ENCODE results near the gene UGT1A6.

Gene UGT1A6

GRCh38 chr2:233768076-233768475 lies 75.4 kb downstream of the UGT1A6 start:
- DNase-seq (ENCODE audit: low read depth in 2 of 2): no peak

- DNase-seq (ENCODE audit: low read depth in 2 of 2): no peak
These were observed 76.6 kb downstream of the UGT1A6 start for GRCh38 chr2:233769260-233769659.

GRCh38 chr2:233772153-233772552 lies 79.5 kb downstream of the UGT1A6 start:
- DNase-seq (ENCODE audit: low read depth in 2 of 2): no peak

- no peak for DNase-seq (ENCODE audit: low read depth in 2 of 2)
These were observed 79.9 kb downstream of the UGT1A6 start for GRCh38 chr2:233772583-233772982.

- no peak for DNase-seq (ENCODE audit: low read depth in 2 of 2)
These were observed 81.2 kb downstream of the UGT1A6 start for GRCh38 chr2:233773854-233774253.

- DNase-seq (ENCODE audit: low read depth in 2 of 2): no peak
These were observed 82.7 kb downstream of the UGT1A6 start for GRCh38 chr2:233775414-233775813.

- DNase-seq (ENCODE audit: low read depth in 2 of 2): no peak
These were observed 85.3 kb downstream of the UGT1A6 start, which contains the start of gene MROH2A for GRCh38 chr2:233778030-233778429. Gene MROH2A (plus strand): TSS chr2:233778330. CDS start chr2:233779359, 1,029 bp downstream.

GRCh38 chr2:233779722-233780121 lies 87.0 kb downstream of the UGT1A6 start:
- no peak for DNase-seq (ENCODE audit: low read depth in 2 of 2)

- DNase-seq (ENCODE audit: low read depth in 2 of 2): no peak
These were observed 88.1 kb downstream of the UGT1A6 start for GRCh38 chr2:233780771-233781170.

- DNase-seq (ENCODE audit: low read depth in 2 of 2): no peak
These were observed 96.9 kb downstream of the UGT1A6 start for GRCh38 chr2:233789554-233789953.

GRCh38 chr2:233791151-233791882 lies 98.6 kb downstream of the UGT1A6 start:
- no peak for DNase-seq (ENCODE audit: low read depth in 2 of 2)

GRCh38 chr2:233791883-233792329 lies 99.2 kb downstream of the UGT1A6 start:
- no peak for DNase-seq (ENCODE audit: low read depth in 2 of 2)

GRCh38 chr2:233792720-233793119 lies 100.0 kb downstream of the UGT1A6 start:
- no peak for DNase-seq (ENCODE audit: low read depth in 2 of 2)

- no peak for DNase-seq (ENCODE audit: low read depth in 2 of 2)
These were observed 100.9 kb downstream of the UGT1A6 start for GRCh38 chr2:233793465-233794127.

- DNase-seq (ENCODE audit: low read depth in 2 of 2): no peak
These were observed 101.5 kb downstream of the UGT1A6 start for GRCh38 chr2:233794128-233794658.

GRCh38 chr2:233795735-233796171 lies 103.1 kb downstream of the UGT1A6 start:
- DNase-seq (ENCODE audit: low read depth in 2 of 2): no peak

GRCh38 chr2:233796254-233796653 lies 103.6 kb downstream of the UGT1A6 start:
- no peak for DNase-seq (ENCODE audit: low read depth in 2 of 2)

- no peak for DNase-seq (ENCODE audit: low read depth in 2 of 2)
These were observed 105.8 kb downstream of the UGT1A6 start for GRCh38 chr2:233798335-233799086.

GRCh38 chr2:233799087-233799665 lies 106.5 kb downstream of the UGT1A6 start:
- DNase-seq (ENCODE audit: low read depth in 2 of 2): no peak

- DNase-seq (ENCODE audit: low read depth in 2 of 2): no peak
These were observed 107.0 kb downstream of the UGT1A6 start for GRCh38 chr2:233799716-233800115.

GRCh38 chr2:233800208-233800607 lies 107.5 kb downstream of the UGT1A6 start:
- no peak for DNase-seq (ENCODE audit: low read depth in 2 of 2)

Measured in stimulated activated CD8-positive, alpha-beta memory T cell treated with anti-CD3 and anti-CD28 coated beads, Interleukin-15, amount 100 ng/mL, for 4 hours (primary cell).